HEK293T (cell line): Measurements from ENCODE around the gene KIF21A.
"Not testable (repeated sequence)": the region's sequence is repeated elsewhere in the genome, so short reads cannot be mapped to it uniquely, and the experiment has no call there.

Experiments used
- CTCF ChIA-PET: fragments of 350-600 bp; formaldehyde crosslinking; extraction: SDS; loops from one replicate; lab custom pipeline; 2021; ENCODE audit warnings: antibody characterized with exemption, inconsistent platforms; lab: Yijun Ruan, JAX
- POLR2A ChIA-PET: fragments of 350-600 bp; formaldehyde crosslinking; extraction: SDS; loops from one replicate; lab custom pipeline; 2020; ENCODE audit warnings: antibody characterized with exemption, inconsistent platforms; lab: Yijun Ruan, JAX
- DNase-seq: peaks from one replicate; pipeline ENCODE4 v3.0.0; 2012; ENCODE audit warnings: mixed read lengths; ENCODE audit errors: extremely low spot score
- ARNT ChIP-seq: fragments of 450-650 bp; IDR thresholded peaks from 2 replicates; pipeline ENCODE4 v1.6.1; 2017; ENCODE audit warnings: mild to moderate bottlenecking
- BHLHE40 ChIP-seq: fragments of 450-650 bp; IDR thresholded peaks from 2 replicates; pipeline ENCODE4 v1.6.1; 2016; ENCODE audit warnings: mild to moderate bottlenecking, moderate library complexity, borderline replicate concordance
- CTBP1 ChIP-seq: fragments of 450-650 bp; IDR thresholded peaks from 2 replicates; pipeline ENCODE4 v1.6.1; 2016; ENCODE audit warnings: borderline replicate concordance
- ELF4 ChIP-seq: fragments of 450-650 bp; IDR thresholded peaks from 2 replicates; pipeline ENCODE4 v1.6.1; 2017; ENCODE audit warnings: antibody characterized with exemption
- FOXA1 ChIP-seq: fragments of 450-650 bp; IDR thresholded peaks from 2 replicates; pipeline ENCODE4 v1.6.1; 2016; ENCODE audit warnings: mild to moderate bottlenecking
- FOXK2 ChIP-seq: fragments of 450-650 bp; IDR thresholded peaks from 2 replicates; pipeline ENCODE4 v1.6.1; 2016; ENCODE audit warnings: mild to moderate bottlenecking
- FOXM1 ChIP-seq: fragments of 450-650 bp; IDR thresholded peaks from 2 replicates; pipeline ENCODE4 v1.6.1; 2017; ENCODE audit warnings: mild to moderate bottlenecking, borderline replicate concordance
- HDGF ChIP-seq: fragments of 450-650 bp; IDR thresholded peaks from 2 replicates; pipeline ENCODE4 v1.6.1; 2017; ENCODE audit warnings: antibody characterized with exemption, borderline replicate concordance
- L3MBTL2 ChIP-seq: fragments of 450-650 bp; conservative IDR thresholded peaks from 2 replicates; pipeline ENCODE4 v1.6.1; 2016; ENCODE audit warnings: mild to moderate bottlenecking
- LEF1 ChIP-seq: fragments of 450-650 bp; IDR thresholded peaks from 2 replicates; pipeline ENCODE4 v1.6.1; 2017; ENCODE audit warnings: mild to moderate bottlenecking, borderline replicate concordance
- NFRKB ChIP-seq: fragments of 450-650 bp; IDR thresholded peaks from 2 replicates; pipeline ENCODE4 v1.6.1; 2016; ENCODE audit warnings: mild to moderate bottlenecking, moderate library complexity
- SP1 ChIP-seq: fragments of 450-650 bp; IDR thresholded peaks from 2 replicates; pipeline ENCODE4 v1.6.1; 2017
- SUZ12 ChIP-seq: fragments of 450-650 bp; IDR thresholded peaks from 2 replicates; pipeline ENCODE4 v1.6.1; 2016; ENCODE audit warnings: mild to moderate bottlenecking
- TARDBP ChIP-seq: fragments of 450-650 bp; IDR thresholded peaks from 2 replicates; pipeline ENCODE4 v1.6.1; 2016
- ZNF384 ChIP-seq: fragments of 450-650 bp; IDR thresholded peaks from 2 replicates; pipeline ENCODE4 v1.6.1; 2016
- TF ChIP-seq, protein P1 (sequence below): fragments of 450-650 bp; IDR thresholded peaks from 2 replicates; pipeline ENCODE4 v1.6.1; 2016

Gene KIF21A

DNA sequence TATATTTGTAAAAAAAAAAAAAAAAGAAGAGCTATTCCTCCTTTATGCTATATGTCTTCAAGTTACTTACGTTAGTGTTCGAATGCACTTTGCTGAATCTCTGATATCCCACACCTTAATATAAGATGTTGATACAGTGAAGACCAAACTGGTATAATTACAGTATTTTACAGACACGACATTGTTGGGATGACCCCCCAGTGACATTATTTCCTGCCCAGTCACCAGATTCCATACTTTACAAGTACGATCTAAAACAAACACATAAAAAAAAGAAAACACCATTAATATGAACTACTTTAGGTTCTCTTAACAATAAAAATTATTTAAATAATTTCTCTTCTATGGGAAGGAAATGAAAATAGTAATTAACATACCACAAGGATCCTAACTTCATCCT, 133.4 kb downstream of the KIF21A start:
- CTCF ChIA-PET = no interaction called here
- POLR2A ChIA-PET = no interaction called here
- TF ChIP-seq FOXM1 (no peak), L3MBTL2 (no peak), ARNT (no peak), FOXK2 (no peak), SUZ12 (no peak), CTBP1 (no peak), NFRKB (no peak), LEF1 (no peak), FOXA1 (no peak)
- TF ChIP-seq, protein P1, sequence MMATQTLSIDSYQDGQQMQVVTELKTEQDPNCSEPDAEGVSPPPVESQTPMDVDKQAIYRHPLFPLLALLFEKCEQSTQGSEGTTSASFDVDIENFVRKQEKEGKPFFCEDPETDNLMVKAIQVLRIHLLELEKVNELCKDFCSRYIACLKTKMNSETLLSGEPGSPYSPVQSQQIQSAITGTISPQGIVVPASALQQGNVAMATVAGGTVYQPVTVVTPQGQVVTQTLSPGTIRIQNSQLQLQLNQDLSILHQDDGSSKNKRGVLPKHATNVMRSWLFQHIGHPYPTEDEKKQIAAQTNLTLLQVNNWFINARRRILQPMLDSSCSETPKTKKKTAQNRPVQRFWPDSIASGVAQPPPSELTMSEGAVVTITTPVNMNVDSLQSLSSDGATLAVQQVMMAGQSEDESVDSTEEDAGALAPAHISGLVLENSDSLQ = no peak

DNA sequence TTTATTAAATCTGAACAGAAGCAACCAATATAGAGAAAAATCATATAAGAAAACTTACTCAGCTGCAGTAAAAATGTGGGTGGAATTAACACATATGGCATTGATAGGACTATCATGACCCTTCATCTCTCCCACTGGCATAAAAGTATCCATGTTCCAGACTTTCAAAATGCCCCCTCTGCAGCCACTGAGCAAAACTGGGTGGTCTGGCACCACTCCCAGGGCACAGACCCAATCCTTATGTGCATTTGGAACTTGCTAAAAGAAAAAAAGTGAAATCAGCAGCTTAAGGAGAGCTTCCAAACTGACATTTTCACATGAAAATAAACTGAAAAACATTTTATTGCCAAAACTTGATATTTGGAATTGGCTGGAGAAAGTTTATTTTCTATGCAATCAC, 141.5 kb downstream of the KIF21A start:
- TF ChIP-seq, protein P1 = no peak
- no peak for TF ChIP-seq SP1
- DNase-seq = no peak
- ChIA-PET CTCF (no interaction called here), POLR2A (no interaction called here)

More for the DNA sequence above, 133.4 kb downstream of the KIF21A start:
- DNase-seq = no peak

DNA sequence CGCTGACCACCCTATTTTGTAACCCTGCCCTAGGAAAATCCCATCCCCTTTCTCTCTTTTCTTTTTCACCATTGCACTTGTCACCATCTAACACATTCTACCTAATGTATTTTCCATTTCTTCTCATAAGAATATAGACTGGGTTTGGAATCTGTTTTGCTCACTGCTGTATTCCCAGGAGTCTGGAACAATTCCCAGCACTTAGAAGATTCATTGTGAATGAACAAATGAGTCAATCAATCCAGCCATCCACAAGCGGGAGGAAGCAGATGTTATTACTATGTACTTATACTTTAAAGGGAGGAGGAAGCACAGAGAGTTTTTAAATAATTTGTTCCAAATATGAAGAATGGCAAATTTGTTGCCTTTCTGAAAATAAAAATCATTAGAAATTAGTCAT, 142.1 kb downstream of the KIF21A start:
- POLR2A ChIA-PET = no interaction called here
- no peak for DNase-seq
- CTCF ChIA-PET = no interaction called here
- TF ChIP-seq, protein P1 = no peak
- no peak for TF ChIP-seq ARNT
- no peak for TF ChIP-seq L3MBTL2
- no peak for TF ChIP-seq FOXK2
- TF ChIP-seq NFRKB = no peak
- no peak for TF ChIP-seq FOXA1
- no peak for TF ChIP-seq CTBP1
- no peak for TF ChIP-seq FOXM1
- TF ChIP-seq SUZ12 = no peak
- no peak for TF ChIP-seq ELF4
- TF ChIP-seq BHLHE40 = no peak
- no peak for TF ChIP-seq SP1
- no peak for TF ChIP-seq TARDBP
- no peak for TF ChIP-seq LEF1
- no peak for TF ChIP-seq ZNF384
- no peak for TF ChIP-seq HDGF

DNA sequence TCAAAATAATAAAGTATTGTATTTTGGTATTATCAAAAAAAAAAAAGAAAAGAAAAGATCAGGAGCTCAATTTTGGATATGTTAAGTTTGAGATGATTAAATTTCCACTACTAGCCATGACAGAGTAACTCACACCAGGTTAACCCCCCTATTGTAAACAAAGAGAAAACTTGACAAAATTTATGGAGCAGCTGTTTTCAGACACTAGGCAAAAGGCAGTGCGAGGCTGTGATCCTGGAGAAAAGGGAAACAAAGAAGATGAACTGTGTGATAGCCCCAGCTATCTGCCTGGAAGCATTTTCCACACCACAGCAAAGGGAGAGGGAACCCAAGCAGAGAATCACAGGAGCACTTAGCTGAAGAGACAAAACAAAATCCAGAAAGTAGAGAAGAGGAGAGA, 145.0 kb downstream of the KIF21A start:
- ChIA-PET POLR2A (no interaction called here), CTCF (no interaction called here)
- TF ChIP-seq NFRKB (no peak), FOXK2 (no peak), TARDBP (no peak), LEF1 (no peak), FOXM1 (no peak), HDGF (no peak), ARNT (no peak), SUZ12 (no peak), BHLHE40 (no peak), FOXA1 (no peak), ZNF384 (no peak)
- TF ChIP-seq, protein P1 = no peak
- DNase-seq = no peak

DNA sequence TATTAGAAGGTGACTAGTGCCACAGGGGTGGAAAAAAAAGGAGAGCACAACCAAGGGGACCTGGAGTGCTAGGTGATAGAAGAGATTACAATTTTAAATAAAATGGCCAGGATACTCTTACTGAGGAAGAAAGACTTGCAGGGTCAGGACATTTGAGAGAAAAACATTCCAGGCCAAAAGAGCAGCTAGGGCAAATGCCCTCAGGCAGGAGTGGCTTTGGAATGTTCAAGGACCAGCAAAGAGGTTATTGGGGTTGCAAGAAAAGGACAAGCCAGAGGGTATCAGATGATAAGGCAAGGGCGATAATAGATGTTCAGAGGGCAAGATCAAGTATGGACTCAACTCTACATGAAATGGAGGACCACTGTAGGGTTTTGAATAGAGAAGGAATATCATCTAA, 146.4 kb downstream of the KIF21A start:
- CTCF ChIA-PET = no interaction called here
- POLR2A ChIA-PET = no interaction called here
- no peak for DNase-seq
- TF ChIP-seq ELF4 (no peak), HDGF (no peak), SUZ12 (no peak), ZNF384 (no peak)

DNA sequence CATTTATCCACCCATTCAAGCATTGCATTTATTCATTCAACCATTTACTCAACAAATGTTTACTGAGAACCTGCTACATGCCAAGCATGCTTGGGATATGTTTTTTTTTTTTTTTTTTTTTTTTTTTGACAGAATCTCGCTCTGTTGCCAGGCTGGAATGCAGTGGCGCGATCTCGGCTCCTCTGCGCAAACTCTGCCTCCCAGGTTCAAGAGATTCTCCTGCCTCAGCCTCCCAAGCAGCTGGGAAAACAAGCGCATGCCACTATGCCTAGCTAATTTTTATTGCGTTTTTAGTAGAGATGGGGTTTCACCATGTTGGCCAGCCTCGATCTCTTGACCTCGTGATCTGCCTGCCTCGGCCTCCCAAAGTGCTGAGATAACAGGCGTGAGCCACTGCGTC, 147.3 kb downstream of the KIF21A start:
- DNase-seq, CTCF ChIA-PET: not testable (repeated sequence)
- POLR2A ChIA-PET = interaction anchor here (1.2 kb wide), 1 partner anchor 391 kb away, joined by 3 read pairs; the partner anchor contains the start of gene CPNE8

DNA sequence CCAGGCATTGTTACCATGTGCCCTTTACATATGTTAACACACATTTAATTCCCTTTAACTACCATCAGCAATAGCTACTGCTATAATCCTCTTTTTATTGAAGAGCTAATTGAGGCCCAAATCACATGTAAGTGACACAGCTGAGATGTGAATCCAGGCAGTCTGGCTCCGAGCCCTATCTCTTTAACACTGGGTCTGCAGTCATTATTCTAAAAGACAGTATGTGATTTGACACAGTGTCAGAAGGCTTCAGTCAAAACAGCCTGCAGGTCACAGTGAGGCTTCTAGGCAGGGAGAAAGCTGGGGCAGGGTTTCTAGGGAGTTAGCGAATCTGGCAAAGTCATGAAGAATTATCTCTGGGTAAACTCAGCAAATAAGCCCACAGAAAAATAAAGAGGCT, 148.2 kb downstream of the KIF21A start:
- TF ChIP-seq SP1 = no peak
- TF ChIP-seq ELF4 = no peak
- no peak for TF ChIP-seq L3MBTL2
- no peak for TF ChIP-seq CTBP1
- TF ChIP-seq FOXA1 = no peak
- no peak for TF ChIP-seq BHLHE40
- no peak for TF ChIP-seq FOXM1
- TF ChIP-seq ARNT = no peak
- no peak for TF ChIP-seq TARDBP
- TF ChIP-seq NFRKB = no peak
- TF ChIP-seq SUZ12 = no peak
- TF ChIP-seq ZNF384 = no peak
- no peak for TF ChIP-seq FOXK2
- ChIA-PET CTCF (no interaction called here), POLR2A (interaction anchor here (1.2 kb wide), 1 partner anchor 390 kb away, joined by 3 read pairs; the partner anchor contains the start of gene CPNE8)
- DNase-seq = no peak
